Ramos (cell line): Measurements from ENCODE around the gene TEAD1.

Experiments
- in situ Hi-C: fragments of 300-500 bp; cut with MboI; formaldehyde crosslinking; loops from one replicate; pipeline ENCODE4 v1.14.3; 2022; ENCODE audit warnings: low sequenced_read_pairs; ENCODE audit not compliant: unreplicated experiment

The TEAD1 gene

GRCh38 chr11:12877508-12877907, 203.3 kb downstream of the TEAD1 start:
- in situ Hi-C loops: loop anchor here (25.0 kb wide), 1 partner anchor 540 kb away; no protein-coding TSS in a partner anchor

GRCh38 chr11:12880327-12880726, 206.1 kb downstream of the TEAD1 start:
- in situ Hi-C loops: loop anchor here (25.0 kb wide), 1 partner anchor 543 kb away; no protein-coding TSS in a partner anchor

- in situ Hi-C loops: loop anchor here (25.0 kb wide), 1 partner anchor 545 kb away; no protein-coding TSS in a partner anchor
Measured at GRCh38 chr11:12882670-12883069, 208.4 kb downstream of the TEAD1 start.

GRCh38 chr11:12884751-12885318, 210.6 kb downstream of the TEAD1 start:
- in situ Hi-C loops: loop anchor here (25.0 kb wide), 1 partner anchor 548 kb away; no protein-coding TSS in a partner anchor

- in situ Hi-C loops: loop anchor here (25.0 kb wide), 1 partner anchor 548 kb away; no protein-coding TSS in a partner anchor
Measured at GRCh38 chr11:12885717-12886239, 211.6 kb downstream of the TEAD1 start.

GRCh38 chr11:12886508-12886907, 212.3 kb downstream of the TEAD1 start:
- in situ Hi-C loops: loop anchor here (25.0 kb wide), 1 partner anchor 549 kb away; no protein-coding TSS in a partner anchor

GRCh38 chr11:12888525-12889158, 214.4 kb downstream of the TEAD1 start:
- in situ Hi-C loops: loop anchor here (25.0 kb wide), 1 partner anchor 551 kb away; no protein-coding TSS in a partner anchor

GRCh38 chr11:12889243-12889642, 215.0 kb downstream of the TEAD1 start:
- in situ Hi-C loops: loop anchor here (25.0 kb wide), 1 partner anchor 552 kb away; no protein-coding TSS in a partner anchor

GRCh38 chr11:12890476-12890875, 216.3 kb downstream of the TEAD1 start:
- in situ Hi-C loops: loop anchor here (25.0 kb wide), 1 partner anchor 553 kb away; no protein-coding TSS in a partner anchor

- in situ Hi-C loops: loop anchor here (25.0 kb wide), 1 partner anchor 557 kb away; no protein-coding TSS in a partner anchor
Measured at GRCh38 chr11:12893787-12894672, 219.8 kb downstream of the TEAD1 start.

GRCh38 chr11:12897390-12897789, 223.2 kb downstream of the TEAD1 start:
- in situ Hi-C loops: loop anchor here (25.0 kb wide), 1 partner anchor 560 kb away; no protein-coding TSS in a partner anchor

GRCh38 chr11:12897867-12898266, 223.6 kb downstream of the TEAD1 start:
- in situ Hi-C loops: loop anchor here (25.0 kb wide), 1 partner anchor 561 kb away; no protein-coding TSS in a partner anchor

- in situ Hi-C loops: no loop called here
Measured at GRCh38 chr11:12900496-12900895, 226.3 kb downstream of the TEAD1 start.

- in situ Hi-C loops: no loop called here
Measured at GRCh38 chr11:12901272-12901671, 227.1 kb downstream of the TEAD1 start.

- in situ Hi-C loops: no loop called here
Measured at GRCh38 chr11:12901874-12902481, 227.8 kb downstream of the TEAD1 start.

GRCh38 chr11:12902791-12903486, 228.7 kb downstream of the TEAD1 start:
- in situ Hi-C loops: no loop called here

GRCh38 chr11:12905435-12905834, 231.2 kb downstream of the TEAD1 start:
- in situ Hi-C loops: no loop called here

- in situ Hi-C loops: no loop called here
Measured at GRCh38 chr11:12906501-12906900, 232.3 kb downstream of the TEAD1 start.

GRCh38 chr11:12909879-12910278, 235.7 kb downstream of the TEAD1 start:
- in situ Hi-C loops: no loop called here
